ENCODE data around the gene UNC45B.

DNA sequence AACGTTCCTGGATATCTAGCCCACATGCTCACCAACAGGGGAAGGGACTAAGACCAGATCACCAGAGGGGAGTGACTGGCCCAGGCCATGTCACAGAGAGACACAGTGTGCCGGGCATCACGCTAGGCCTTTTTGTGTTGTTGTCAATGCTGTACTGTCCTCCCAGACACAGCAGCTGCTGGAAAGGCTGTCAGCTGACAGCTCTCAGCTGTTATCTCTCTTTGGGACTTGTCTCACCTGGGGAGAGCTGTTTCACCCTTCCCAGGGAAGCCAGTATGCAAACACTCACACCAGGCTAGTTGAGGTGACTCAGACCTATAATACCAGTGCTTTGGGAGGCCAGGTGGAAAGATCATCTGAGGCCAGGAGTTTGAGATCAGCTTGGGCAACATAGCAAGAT lies 19.4 kb downstream of the UNC45B start:
- no peak for TF ChIP-seq SMAD4 (CRISPR knock-in tag; IDR thresholded peaks at IDR 0.05)
- TF ChIP-seq, protein P1, sequence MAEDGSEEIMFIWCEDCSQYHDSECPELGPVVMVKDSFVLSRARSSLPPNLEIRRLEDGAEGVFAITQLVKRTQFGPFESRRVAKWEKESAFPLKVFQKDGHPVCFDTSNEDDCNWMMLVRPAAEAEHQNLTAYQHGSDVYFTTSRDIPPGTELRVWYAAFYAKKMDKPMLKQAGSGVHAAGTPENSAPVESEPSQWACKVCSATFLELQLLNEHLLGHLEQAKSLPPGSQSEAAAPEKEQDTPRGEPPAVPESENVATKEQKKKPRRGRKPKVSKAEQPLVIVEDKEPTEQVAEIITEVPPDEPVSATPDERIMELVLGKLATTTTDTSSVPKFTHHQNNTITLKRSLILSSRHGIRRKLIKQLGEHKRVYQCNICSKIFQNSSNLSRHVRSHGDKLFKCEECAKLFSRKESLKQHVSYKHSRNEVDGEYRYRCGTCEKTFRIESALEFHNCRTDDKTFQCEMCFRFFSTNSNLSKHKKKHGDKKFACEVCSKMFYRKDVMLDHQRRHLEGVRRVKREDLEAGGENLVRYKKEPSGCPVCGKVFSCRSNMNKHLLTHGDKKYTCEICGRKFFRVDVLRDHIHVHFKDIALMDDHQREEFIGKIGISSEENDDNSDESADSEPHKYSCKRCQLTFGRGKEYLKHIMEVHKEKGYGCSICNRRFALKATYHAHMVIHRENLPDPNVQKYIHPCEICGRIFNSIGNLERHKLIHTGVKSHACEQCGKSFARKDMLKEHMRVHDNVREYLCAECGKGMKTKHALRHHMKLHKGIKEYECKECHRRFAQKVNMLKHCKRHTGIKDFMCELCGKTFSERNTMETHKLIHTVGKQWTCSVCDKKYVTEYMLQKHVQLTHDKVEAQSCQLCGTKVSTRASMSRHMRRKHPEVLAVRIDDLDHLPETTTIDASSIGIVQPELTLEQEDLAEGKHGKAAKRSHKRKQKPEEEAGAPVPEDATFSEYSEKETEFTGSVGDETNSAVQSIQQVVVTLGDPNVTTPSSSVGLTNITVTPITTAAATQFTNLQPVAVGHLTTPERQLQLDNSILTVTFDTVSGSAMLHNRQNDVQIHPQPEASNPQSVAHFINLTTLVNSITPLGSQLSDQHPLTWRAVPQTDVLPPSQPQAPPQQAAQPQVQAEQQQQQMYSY (CRISPR knock-in tag; IDR thresholded peaks at IDR 0.05) = no peak
- no peak for TF ChIP-seq KAT7 (CRISPR knock-in tag; IDR thresholded peaks at IDR 0.05; ENCODE audit: borderline replicate concordance)
- TF ChIP-seq, protein P2, sequence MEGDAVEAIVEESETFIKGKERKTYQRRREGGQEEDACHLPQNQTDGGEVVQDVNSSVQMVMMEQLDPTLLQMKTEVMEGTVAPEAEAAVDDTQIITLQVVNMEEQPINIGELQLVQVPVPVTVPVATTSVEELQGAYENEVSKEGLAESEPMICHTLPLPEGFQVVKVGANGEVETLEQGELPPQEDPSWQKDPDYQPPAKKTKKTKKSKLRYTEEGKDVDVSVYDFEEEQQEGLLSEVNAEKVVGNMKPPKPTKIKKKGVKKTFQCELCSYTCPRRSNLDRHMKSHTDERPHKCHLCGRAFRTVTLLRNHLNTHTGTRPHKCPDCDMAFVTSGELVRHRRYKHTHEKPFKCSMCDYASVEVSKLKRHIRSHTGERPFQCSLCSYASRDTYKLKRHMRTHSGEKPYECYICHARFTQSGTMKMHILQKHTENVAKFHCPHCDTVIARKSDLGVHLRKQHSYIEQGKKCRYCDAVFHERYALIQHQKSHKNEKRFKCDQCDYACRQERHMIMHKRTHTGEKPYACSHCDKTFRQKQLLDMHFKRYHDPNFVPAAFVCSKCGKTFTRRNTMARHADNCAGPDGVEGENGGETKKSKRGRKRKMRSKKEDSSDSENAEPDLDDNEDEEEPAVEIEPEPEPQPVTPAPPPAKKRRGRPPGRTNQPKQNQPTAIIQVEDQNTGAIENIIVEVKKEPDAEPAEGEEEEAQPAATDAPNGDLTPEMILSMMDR (IDR thresholded peaks at IDR 0.05) = no peak
- no peak for TF ChIP-seq CREB1 (CRISPR knock-in tag; IDR thresholded peaks at IDR 0.05)
- TF ChIP-seq, protein P3, sequence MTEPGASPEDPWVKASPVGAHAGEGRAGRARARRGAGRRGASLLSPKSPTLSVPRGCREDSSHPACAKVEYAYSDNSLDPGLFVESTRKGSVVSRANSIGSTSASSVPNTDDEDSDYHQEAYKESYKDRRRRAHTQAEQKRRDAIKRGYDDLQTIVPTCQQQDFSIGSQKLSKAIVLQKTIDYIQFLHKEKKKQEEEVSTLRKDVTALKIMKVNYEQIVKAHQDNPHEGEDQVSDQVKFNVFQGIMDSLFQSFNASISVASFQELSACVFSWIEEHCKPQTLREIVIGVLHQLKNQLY (CRISPR knock-in tag; IDR thresholded peaks at IDR 0.05) = no peak
